Right atrium auricular region (tissue), 2 donors: Measurements from ENCODE around the gene MORN5. TPM values are rescaled to one million over a fixed set of nuclear protein-coding genes. Genes with fewer than 3 reads are reported as not detected.
A peak's percentile ranks its signal among the peaks of the same experiment; 100 is the strongest.

Experiments
- DNase-seq: peaks from one replicate; pipeline ENCODE4 v3.0.0-alpha.2; 2019; ENCODE audit warnings: low spot score
- H3K27ac ChIP-seq, 2 donors: fragments of 200-600 bp; sonication (generic); 1 replicate in 1 of 2; 2 replicates in 1 of 2; pipeline ENCODE4 v1.5.1; 2016 to 2019
- H3K27me3 ChIP-seq, 2 donors: fragments of 200-600 bp; sonication (generic); one replicate each; pipeline versions ENCODE4 v1.5.1 to v1.6.0; 2017 to 2019
- H3K36me3 ChIP-seq: fragments of 200-600 bp; sonication (generic); one replicate; pipeline ENCODE4 v1.5.1; 2016
- H3K4me1 ChIP-seq, 2 donors: fragments of 200-600 bp; sonication (generic); one replicate each; pipeline versions ENCODE4 v1.5.1 to v1.6.0; 2017 to 2019
- H3K4me3 ChIP-seq, 2 donors: fragments of 200-600 bp; sonication (generic); 1 replicate in 1 of 2; 2 replicates in 1 of 2; pipeline ENCODE4 v1.5.1; 2017 to 2019; ENCODE audit warnings: mild to moderate bottlenecking in 1 of 2, moderate library complexity in 1 of 2
- H3K9me3 ChIP-seq, 2 donors: fragments of 200-600 bp; sonication (generic); one replicate each; pipeline ENCODE4 v1.5.1; 2019
- total RNA-seq, 2 donors: library from RNA; depleted of rRNA; stranded (reverse); fragments of >200 nt; gene quantifications; one replicate each; pipeline ENCODE4 v1.1.0, GENCODE V29; 2016
- TF ChIP-seq, protein P1 (sequence below), 2 donors: fragments of 200-600 bp; sonication (generic); IDR thresholded peaks; one replicate each; pipeline ENCODE4 v1.5.1; 2019; ENCODE audit warnings: antibody characterized with exemption in 2 of 2

MORN5 gene
- total RNA-seq, 2 donors from 2014 or later: not detected

DNA sequence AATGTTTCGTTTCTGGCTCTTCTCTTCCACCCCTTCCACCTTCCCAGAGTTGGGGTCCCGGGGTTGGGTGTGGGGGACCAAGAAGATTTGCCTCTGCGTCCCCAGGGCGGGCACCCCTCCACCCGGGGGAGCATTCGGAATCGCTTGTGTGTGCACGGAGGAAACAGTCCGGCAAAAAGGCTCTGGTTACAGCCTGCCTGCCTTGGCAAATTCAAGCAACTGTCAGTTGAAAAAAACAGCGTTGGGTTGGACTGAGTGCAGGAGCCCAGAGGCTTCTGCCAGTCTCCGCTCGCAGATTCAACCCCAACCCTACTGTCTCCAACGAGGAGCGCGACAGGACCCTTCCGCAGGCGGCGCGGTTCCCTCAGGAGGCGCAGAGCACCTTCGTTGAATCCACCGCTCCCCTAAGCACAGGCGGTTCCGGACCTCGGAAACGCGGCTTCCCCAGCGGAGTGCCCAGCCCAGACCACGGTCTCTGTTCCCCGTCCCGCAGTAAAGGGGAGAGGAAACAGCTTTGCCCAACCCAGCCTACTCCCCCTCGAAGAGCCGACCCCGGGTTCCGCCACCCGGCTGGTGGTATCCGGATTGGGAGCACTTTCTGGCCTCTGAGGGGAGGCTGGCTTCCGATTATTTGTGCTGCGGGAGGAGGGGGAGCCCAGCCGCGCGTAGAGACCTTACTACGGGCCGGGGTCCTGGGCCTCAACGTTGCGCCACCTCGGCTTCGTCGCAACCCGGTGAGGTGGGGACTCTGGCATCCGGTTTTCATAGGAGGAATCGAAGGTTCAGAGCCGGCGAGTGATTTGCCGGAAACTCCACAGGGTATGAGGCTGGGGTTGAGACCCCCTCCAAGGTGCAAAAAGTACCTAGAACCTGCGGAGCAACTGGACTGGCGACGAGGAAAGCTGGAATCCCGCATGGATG is 59.5 kb downstream of the MORN5 start:
- Histone ChIP-seq H3K9me3 (no peaks in the 10 kb centered on the region), H3K27me3 (peaks cover 43 to 44% of the 10 kb centered on the region in 2 donors), H3K27ac (no peak overlapping the region), H3K4me1 (peaks cover 0 to 42% of the 10 kb centered on the region in 2 donors), H3K36me3 (no peaks in the 10 kb centered on the region), H3K4me3 (peak overlapping the region in 1 of 2 donors; percentile 25)
- no peak for DNase-seq
- TF ChIP-seq, protein P1, sequence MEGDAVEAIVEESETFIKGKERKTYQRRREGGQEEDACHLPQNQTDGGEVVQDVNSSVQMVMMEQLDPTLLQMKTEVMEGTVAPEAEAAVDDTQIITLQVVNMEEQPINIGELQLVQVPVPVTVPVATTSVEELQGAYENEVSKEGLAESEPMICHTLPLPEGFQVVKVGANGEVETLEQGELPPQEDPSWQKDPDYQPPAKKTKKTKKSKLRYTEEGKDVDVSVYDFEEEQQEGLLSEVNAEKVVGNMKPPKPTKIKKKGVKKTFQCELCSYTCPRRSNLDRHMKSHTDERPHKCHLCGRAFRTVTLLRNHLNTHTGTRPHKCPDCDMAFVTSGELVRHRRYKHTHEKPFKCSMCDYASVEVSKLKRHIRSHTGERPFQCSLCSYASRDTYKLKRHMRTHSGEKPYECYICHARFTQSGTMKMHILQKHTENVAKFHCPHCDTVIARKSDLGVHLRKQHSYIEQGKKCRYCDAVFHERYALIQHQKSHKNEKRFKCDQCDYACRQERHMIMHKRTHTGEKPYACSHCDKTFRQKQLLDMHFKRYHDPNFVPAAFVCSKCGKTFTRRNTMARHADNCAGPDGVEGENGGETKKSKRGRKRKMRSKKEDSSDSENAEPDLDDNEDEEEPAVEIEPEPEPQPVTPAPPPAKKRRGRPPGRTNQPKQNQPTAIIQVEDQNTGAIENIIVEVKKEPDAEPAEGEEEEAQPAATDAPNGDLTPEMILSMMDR (IDR thresholded peaks at IDR 0.05): no peak

DNA sequence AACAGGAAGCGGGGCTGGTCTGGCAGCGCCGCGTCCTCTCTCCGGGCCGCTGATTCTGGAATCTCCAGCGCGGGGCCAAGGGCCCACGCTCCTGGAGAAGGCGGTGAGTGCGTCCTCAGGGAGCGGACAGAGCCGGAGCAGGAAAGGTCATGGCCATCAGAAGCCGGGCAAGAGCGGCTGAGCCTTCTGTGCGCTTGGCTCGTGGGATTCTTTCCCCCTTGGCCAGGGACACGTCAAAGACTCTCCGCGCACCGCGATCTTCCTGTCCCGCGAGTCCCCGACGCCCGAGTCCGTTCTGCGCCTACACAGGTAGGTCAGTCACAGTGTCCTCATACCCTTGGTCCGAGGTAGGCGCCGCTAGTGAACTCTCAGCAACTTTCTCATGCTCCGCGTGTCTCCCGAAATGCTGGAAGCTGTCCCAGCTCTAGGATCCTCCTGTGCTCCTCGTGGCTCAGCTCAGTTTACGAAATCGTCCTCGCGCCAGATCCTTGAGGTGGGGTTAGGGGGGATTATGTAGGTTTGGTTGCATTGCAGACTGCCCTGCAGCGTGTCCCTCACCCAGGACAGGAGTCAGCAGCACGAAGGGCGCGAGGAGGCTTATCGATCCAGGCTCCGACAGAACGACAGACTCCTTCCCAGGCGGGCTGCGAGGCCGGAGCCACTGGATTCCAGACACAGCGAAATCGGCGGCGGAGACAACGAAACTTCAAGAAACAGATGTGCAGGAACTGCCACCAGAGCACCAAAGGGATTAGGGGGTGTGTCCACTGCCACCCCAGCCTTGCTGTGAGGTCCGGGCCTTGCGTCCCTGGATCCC is 60.4 kb downstream of the MORN5 start:
- H3K4me1 ChIP-seq: peaks cover 0 to 38% of the 10 kb centered on the region in 2 donors
- TF ChIP-seq, protein P1 (IDR thresholded peaks at IDR 0.05): no peak
- no peaks in the 10 kb centered on the region for H3K9me3 ChIP-seq
- H3K27ac ChIP-seq: no peak overlapping the region
- peaks cover 39% of the 10 kb centered on the region in 2 donors for H3K27me3 ChIP-seq
- H3K4me3 ChIP-seq: peak overlapping the region in 1 of 2 donors; percentile 25
- DNase-seq: no peak
- no peaks in the 10 kb centered on the region for H3K36me3 ChIP-seq

DNA sequence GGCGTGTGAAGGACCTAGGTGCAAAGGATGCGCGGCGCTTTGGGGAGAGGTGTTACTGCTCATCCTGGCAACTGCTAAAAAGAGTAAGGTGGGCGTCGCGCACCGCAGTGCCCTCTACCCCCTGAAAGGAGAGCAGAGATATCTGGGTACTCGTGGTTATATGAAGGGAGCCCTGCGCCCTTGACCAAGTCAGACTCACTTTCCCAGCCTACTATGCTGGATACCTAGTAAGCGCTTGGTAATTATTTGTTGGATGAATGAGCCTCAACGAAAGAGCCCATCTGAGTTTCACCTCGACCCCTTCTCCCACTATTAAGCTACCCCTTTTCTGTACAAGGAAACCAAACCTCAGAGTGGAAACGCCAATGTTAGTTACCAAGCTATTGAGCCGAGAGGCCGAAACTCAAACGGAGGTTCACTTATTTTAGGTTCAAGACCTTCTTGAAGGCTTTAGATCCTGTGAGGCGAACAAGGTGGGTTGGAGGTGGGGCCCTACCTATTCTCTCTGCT is 61.0 kb downstream of the MORN5 start:
- Histone ChIP-seq H3K4me1 (peaks cover 0 to 42% of the 10 kb centered on the region in 2 donors), H3K4me3 (no peak overlapping the region), H3K27me3 (peaks cover 43 to 45% of the 10 kb centered on the region in 2 donors), H3K9me3 (no peaks in the 10 kb centered on the region), H3K27ac (no peak overlapping the region), H3K36me3 (no peaks in the 10 kb centered on the region)
- TF ChIP-seq, protein P1 (IDR thresholded peaks at IDR 0.05): no peak
- no peak for DNase-seq

GRCh38 chr9:122221183-122221811 is 61.6 kb downstream of the MORN5 start:
- no peaks in the 10 kb centered on the region for H3K9me3 ChIP-seq
- no peak overlapping the region for H3K4me3 ChIP-seq
- H3K4me1 ChIP-seq: peaks cover 0 to 47% of the 10 kb centered on the region in 2 donors
- peaks cover 49 to 50% of the 10 kb centered on the region in 2 donors for H3K27me3 ChIP-seq
- no peak for DNase-seq
- no peaks in the 10 kb centered on the region for H3K36me3 ChIP-seq
- TF ChIP-seq, protein P1 (IDR thresholded peaks at IDR 0.05): no peak
- H3K27ac ChIP-seq: no peak overlapping the region

- no peak for DNase-seq
- Histone ChIP-seq H3K27me3 (peaks cover 47 to 64% of the 10 kb centered on the region in 2 donors), H3K4me1 (peaks cover 0 to 58% of the 10 kb centered on the region in 2 donors), H3K4me3 (no peak overlapping the region), H3K27ac (no peak overlapping the region), H3K9me3 (no peaks in the 10 kb centered on the region), H3K36me3 (no peaks in the 10 kb centered on the region)
- TF ChIP-seq, protein P1 (IDR thresholded peaks at IDR 0.05): no peak
These were observed 63.1 kb downstream of the MORN5 start for GRCh38 chr9:122222791-122223190.
